ENCODE data around the gene FANCE. TPM values are rescaled to one million over a fixed set of nuclear protein-coding genes. Genes with fewer than 3 reads are reported as not detected.

Gene FANCE
- total RNA-seq, 4 donors from 2014 or later, result 2.6 to 5.0 (median 3.8) TPM

DNA sequence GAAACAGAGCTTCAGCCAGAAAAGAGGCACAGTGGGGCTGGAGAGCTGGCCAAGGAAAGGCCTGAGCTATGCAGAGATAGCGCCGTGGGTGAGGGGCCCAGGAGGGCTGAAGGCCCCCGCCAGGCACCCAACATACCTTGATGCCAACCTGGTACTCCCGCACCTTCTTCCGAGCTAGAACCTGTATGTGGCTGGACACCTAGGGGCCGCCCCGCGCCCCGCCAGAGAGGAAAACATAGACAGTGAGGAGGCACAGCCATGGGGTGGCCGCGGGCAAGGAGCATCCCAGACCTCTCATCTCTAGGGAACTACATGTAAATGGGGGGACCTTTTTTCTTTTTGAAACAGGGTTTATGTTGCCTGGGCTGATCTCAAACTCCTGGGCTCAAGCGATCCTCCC lies 28.0 kb downstream of the FANCE start:
- H3K27me3 ChIP-seq, result no peaks in the 10 kb centered on the region
- H3K36me3 ChIP-seq, result peaks cover 0 to 90% of the 10 kb centered on the region in 2 donors
- H3K9me3 ChIP-seq, result no peaks in the 10 kb centered on the region
- TF ChIP-seq, protein P1, sequence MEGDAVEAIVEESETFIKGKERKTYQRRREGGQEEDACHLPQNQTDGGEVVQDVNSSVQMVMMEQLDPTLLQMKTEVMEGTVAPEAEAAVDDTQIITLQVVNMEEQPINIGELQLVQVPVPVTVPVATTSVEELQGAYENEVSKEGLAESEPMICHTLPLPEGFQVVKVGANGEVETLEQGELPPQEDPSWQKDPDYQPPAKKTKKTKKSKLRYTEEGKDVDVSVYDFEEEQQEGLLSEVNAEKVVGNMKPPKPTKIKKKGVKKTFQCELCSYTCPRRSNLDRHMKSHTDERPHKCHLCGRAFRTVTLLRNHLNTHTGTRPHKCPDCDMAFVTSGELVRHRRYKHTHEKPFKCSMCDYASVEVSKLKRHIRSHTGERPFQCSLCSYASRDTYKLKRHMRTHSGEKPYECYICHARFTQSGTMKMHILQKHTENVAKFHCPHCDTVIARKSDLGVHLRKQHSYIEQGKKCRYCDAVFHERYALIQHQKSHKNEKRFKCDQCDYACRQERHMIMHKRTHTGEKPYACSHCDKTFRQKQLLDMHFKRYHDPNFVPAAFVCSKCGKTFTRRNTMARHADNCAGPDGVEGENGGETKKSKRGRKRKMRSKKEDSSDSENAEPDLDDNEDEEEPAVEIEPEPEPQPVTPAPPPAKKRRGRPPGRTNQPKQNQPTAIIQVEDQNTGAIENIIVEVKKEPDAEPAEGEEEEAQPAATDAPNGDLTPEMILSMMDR (IDR thresholded peaks at IDR 0.05), result no peak
- TF ChIP-seq POLR2A (IDR thresholded peaks at IDR 0.05) (no peak), EP300 (IDR thresholded peaks at IDR 0.05) (no peak), POLR2AphosphoS5 (IDR thresholded peaks at IDR 0.05) (no peak)
- H3K4me1 ChIP-seq, result peaks cover 0 to 45% (median 1%) of the 10 kb centered on the region in 3 donors
- peak overlapping the region in 3 of 4 donors; percentile 46 to 99 (median 64) for H3K27ac ChIP-seq
- 89 to 93% methylated on average over 6 to 8 of the region's 12 CpGs for WGBS, 2 donors (ENCODE audit: low coverage in 1 of 2)
- ATAC-seq, result no peak
- no peak overlapping the region for H3K4me3 ChIP-seq

DNA sequence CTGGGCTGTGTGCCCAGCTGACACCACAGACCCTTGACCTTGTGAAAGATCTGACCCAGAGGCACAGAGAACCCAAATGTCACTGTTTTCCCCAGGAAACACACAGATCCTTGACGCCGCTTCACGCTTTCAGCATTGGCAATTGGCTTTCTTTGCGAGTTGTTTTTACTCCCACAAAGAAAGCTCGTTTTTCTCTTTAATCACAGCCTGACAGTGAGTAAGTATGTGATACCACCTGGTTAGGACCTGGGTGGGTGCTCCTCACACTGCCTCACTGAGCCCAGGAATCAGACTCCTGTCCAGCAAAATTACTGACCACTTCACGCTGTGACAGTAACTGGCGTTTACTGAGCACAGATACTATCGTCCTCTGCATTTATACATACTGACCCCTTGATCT lies 29.1 kb downstream of the FANCE start:
- ATAC-seq, result no peak
- Histone ChIP-seq H3K4me1 (peaks cover 3 to 55% (median 12%) of the 10 kb centered on the region in 3 donors), H3K9me3 (no peaks in the 10 kb centered on the region), H3K36me3 (peaks cover 0 to 80% of the 10 kb centered on the region in 2 donors), H3K4me3 (no peak overlapping the region), H3K27me3 (no peaks in the 10 kb centered on the region), H3K27ac (peak overlapping the region in 3 of 4 donors; percentile 64 to 100 (median 99))
- no peak for TF ChIP-seq POLR2A (IDR thresholded peaks at IDR 0.05)
- TF ChIP-seq EP300 (IDR thresholded peaks at IDR 0.05), result no peak
- TF ChIP-seq, protein P1 (IDR thresholded peaks at IDR 0.05), result no peak
- no peak for TF ChIP-seq POLR2AphosphoS5 (IDR thresholded peaks at IDR 0.05)
- 59 to 60% methylated on average over 5 to 8 of the region's 8 CpGs for WGBS, 2 donors (ENCODE audit: low coverage in 1 of 2)

GRCh38 chr6:35483062-35483461 lies 30.9 kb downstream of the FANCE start:
- WGBS, 2 donors (ENCODE audit: low coverage in 1 of 2), result 100% methylated on average over 2 of the region's 4 CpGs; no CpG with 5 or more reads in 1 of the 2 donors
- peaks cover 0 to 61% of the 10 kb centered on the region in 2 donors for H3K36me3 ChIP-seq
- H3K4me1 ChIP-seq, result peaks cover 3 to 73% (median 26%) of the 10 kb centered on the region in 3 donors
- peak overlapping the region in 3 of 4 donors; percentile 98 to 100 (median 99) for H3K27ac ChIP-seq
- no peaks in the 10 kb centered on the region for H3K27me3 ChIP-seq
- TF ChIP-seq, protein P1 (IDR thresholded peaks at IDR 0.05), result no peak
- TF ChIP-seq POLR2AphosphoS5 (IDR thresholded peaks at IDR 0.05), result no peak
- no peak for TF ChIP-seq EP300 (IDR thresholded peaks at IDR 0.05)
- TF ChIP-seq POLR2A (IDR thresholded peaks at IDR 0.05), result no peak
- no peak for ATAC-seq
- H3K9me3 ChIP-seq, result no peaks in the 10 kb centered on the region
- H3K4me3 ChIP-seq, result no peak overlapping the region

DNA sequence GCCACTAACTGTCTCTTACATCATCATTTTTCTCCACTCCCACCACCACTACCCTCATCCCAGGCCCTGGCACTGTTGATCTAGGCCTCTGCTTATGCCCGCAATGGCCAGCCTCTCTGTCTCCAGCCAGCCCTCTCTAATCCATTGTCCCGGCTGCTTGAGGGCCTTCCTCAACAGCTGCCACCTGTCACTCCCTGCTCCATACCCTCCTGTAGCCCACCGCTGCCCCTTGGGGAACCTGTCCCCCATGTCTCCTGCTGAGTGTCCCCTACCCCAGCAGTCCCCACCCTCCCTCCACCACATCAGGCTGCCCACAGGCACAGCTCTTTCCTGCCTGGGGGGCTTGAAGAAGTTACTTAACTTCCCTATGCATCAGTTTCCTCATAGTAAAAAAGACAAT lies 31.4 kb downstream of the FANCE start:
- no peak for ATAC-seq
- 63 to 84% methylated on average over 2 to 3 of the region's 3 CpGs for WGBS, 2 donors (ENCODE audit: low coverage in 1 of 2)
- TF ChIP-seq, protein P1 (IDR thresholded peaks at IDR 0.05), result no peak
- TF ChIP-seq EP300 (IDR thresholded peaks at IDR 0.05) (no peak), POLR2AphosphoS5 (IDR thresholded peaks at IDR 0.05) (no peak), POLR2A (IDR thresholded peaks at IDR 0.05) (no peak)
- no peaks in the 10 kb centered on the region for H3K27me3 ChIP-seq
- no peak overlapping the region for H3K4me3 ChIP-seq
- no peaks in the 10 kb centered on the region for H3K9me3 ChIP-seq
- peaks cover 3 to 78% (median 30%) of the 10 kb centered on the region in 3 donors for H3K4me1 ChIP-seq
- H3K36me3 ChIP-seq, result peaks cover 0 to 57% of the 10 kb centered on the region in 2 donors
- peak overlapping the region in 3 of 4 donors; percentile 98 to 100 (median 99) for H3K27ac ChIP-seq

All from gastroesophageal sphincter (tissue), 4 donors.